CD4-positive, alpha-beta T cell treated with Interleukin-4 for 1 hour (primary cell): ENCODE measurements around the gene ACTR1A.
"Not testable (repeated sequence)": the region's sequence is repeated elsewhere in the genome, so short reads cannot be mapped to it uniquely, and the experiment has no call there.

ENCODE experiments used
- DNase-seq, 2 donors: peaks; one replicate each; pipeline ENCODE4 v3.0.0-alpha.2; 2020 to 2022

Gene ACTR1A

GRCh38 chr10:102502337-102503151, at the start of gene ACTR1A:
TSS of gene ACTR1A (minus strand) at chr10:102502712. CDS start at chr10:102502647, 65 bp downstream.
- DNase-seq = peak; percentile 97 to 98

DNA sequence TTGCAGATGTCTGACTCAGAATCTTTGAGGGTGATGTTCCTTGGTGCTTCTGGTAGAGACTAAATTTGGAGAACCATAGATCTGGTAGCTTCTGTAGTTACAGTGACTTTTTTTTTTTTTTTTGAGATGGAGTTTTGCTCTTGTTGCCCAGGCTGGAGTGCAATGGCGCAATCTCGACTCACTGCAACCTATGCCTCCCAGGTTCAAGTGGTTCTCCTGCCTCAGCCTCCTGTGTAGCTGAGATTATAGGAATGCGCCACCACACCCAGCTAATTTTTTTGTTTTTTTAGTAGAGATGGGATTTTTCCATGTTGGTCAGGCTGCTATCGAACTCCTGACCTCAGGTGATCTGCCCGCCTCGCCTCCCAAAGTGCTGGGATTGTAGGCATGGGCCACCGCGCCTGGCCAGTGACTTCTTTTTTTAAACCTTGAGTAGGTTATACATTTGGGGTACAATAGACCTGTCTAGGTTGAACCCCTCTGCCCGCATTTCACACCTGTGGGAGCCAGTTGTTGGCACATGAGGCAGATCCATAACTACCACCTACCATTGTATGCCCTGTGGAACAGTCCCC, 48.2 kb upstream of the ACTR1A start:
- DNase-seq = no peak

GRCh38 chr10:102549549-102549948, 47.0 kb upstream of the ACTR1A start:
- DNase-seq = no peak

DNA sequence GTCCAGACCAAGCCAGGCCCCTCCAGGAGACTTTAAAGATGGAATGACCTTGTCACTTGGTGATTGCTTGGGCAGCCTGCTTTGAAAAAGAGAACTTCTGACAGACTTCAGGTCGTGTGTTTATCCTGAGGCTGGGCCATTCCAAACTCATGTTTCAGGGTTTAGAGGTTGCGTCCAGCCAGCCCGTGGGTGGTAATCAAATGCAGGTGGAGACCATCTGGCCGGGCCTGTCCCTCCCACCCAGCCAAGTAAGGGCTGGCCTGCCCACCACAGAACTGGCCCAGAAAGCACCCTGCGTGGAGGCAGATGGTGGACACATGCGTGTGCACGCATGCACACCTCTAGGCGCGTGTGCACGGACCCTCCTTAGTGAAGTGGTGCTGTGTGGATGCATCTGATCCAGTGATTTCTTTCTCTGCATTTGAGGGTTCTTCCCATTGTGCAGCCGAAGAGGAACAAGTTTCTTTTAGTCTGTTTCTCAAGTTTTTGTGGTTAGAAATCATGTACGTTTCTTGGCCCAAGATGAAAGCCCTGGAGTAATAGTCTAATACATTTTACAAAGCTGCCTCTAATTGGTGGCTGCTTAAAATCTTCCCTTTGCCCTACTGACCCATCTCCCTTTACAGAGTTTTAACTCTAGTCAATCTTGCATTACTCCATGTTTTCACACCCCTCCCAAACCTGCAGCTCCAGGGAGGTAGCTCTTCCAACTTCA, 44.3 kb upstream of the ACTR1A start:
- DNase-seq = no peak

DNA sequence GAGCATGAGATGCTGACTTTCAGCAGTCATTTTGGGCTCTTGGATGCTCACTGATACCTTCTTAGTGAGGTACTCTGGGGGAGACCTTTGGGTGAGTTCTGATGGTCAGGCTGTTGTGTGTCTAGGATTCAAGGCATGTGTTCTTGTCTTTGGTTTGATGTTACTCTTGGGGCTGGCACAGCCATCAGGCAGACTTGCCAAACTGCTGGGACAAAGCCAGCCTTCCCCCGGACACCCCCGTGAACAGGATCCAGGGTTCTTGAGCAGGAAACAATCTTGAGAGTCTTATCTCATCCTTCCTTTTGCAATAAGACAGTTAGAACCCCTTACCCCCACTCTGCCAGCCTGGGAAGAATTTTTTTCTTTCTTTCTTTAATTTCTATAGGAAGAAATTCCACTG, 43.5 kb upstream of the ACTR1A start:
- no peak for DNase-seq

DNA sequence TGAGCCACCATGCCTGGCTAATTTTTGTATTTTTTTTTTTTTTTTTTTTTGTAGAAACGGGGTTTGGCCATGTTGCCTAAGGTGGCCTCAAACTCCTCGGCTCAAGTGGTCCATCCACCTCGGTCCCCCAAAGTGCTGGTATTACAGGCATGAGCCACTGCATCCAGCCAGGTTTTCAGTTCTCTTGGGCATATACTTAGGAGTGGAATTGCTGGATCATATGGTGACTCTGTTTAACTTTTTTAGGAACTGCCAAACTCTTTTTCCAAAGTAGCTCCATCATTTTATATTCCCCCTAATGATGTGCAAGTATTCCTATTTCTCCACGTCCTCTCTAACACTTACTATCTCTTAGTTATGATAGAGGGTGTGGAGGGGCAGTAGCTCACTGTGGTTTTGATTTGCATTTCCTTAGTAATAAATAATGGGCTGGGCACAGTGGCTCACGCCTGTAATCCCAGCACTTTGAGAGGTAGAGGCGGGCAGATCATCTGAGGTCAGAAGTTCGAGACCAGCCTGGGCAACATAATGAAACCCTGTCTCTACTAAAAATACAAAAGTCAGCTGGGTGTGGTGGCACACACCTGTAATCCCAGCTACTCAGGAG, 42.9 kb upstream of the ACTR1A start:
- no peak for DNase-seq

- no peak for DNase-seq
Measured at GRCh38 chr10:102542800-102543418, 40.4 kb upstream of the ACTR1A start.

DNA sequence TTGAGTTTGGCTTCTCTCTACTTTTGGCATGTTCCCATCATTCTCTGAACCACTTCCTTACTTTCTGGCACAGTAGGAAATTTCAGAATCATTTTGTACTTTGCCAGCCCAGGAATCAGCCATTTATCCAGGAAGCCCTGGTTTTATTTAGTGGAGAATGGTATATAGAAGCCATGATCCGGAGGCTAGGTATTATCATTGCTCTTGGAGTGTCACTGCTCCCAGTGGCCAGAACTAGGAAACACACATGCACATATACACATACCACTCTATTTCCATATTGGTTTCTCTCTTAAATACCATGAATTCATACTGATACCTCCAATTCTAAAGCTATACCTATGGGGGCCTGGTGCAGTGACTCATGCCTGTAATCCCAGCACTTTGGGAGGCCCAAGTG, 37.5 kb upstream of the ACTR1A start:
- no peak for DNase-seq

DNA sequence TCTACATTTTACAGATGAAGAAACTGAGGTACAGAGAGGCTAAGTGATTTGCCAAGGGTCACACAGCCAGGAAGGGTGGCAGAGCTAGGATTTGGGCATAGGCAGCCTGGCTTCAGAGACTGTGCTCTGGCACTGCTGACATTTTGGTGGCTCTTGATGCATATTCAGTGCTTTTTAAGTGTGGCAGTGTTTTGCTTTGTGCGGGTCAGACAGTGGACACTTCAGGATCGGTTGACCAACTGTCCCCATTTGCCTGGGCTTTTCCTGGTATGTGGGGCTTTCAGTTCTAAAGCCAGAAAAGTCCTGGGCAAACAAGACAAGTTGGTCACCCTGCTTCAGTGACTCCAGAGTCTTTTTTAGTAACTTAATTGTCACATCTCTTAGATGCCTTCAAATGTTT, 36.3 kb upstream of the ACTR1A start:
- DNase-seq = no peak

DNA sequence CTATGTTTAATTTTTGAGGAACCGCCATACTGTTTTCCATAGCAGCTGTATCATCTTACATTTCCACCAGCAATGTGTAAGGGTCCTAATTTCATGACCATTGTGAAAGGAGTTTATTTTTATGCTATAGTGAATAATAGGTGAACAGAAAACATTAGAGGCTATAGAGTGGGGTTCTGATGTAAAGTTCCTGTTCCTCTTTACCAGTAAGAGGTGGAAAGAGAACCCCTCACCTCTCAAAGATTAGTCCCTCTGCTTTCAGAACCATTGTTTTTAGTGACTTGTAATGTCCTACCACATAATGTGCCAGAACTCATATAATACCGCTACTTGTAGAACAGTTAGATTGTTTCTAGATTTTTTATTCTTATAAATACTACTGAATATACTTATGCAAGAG, 35.4 kb upstream of the ACTR1A start:
- DNase-seq = no peak

- DNase-seq = no peak
Measured at GRCh38 chr10:102537367-102537766, 34.9 kb upstream of the ACTR1A start.

DNA sequence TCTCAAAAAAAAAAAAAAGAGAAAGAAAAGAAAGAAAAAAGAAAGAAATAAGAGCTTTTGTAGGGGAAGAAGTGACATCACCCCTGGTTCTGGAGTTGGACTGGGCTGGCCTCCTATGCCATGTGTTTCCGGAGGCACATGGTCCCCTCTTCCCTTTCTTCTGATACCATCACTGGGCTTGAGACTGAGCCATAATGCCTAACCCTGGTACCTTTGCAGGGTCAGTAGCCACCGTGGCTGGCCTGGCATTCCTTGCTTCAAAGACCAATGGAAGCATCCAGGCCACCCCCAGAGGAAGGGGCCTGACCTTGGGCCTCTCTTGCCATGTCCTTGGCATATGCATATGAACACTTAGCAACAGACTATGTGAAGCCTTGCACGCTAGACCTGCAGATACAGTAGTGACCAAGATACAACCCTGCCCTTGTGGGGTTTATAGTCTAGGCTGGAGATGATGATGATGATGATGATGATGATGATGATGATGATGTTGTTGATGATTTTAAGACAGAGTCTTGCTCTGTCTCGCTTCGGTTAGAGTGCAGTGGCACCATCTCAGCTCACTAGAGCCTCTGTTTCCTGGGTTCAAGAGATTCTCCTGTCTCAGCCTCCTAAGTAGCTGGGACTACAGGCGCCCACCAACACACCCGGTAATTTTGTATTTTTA, 33.1 kb upstream of the ACTR1A start:
- DNase-seq = no peak

GRCh38 chr10:102534966-102535365, 32.5 kb upstream of the ACTR1A start:
- not testable (repeated sequence) for DNase-seq

DNA sequence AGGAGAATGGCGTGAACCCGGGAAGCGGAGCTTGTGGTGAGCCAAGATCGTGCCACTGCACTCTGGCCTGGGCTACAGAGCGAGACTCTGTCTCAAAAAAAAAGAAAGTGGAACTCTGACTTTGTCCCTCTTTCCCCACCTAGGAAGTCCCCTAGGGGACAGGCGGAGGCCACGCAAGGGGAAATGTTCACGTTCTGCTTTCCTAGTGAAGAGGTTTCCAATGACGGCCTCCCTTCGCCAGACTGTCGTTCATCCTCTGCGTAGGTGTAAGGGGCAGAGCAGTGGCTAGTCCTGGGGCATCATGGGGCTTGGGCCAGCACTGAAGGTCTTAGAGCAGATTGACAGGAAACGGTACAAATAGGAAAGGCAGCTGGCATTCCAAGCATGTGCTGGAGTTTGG, 31.8 kb upstream of the ACTR1A start:
- DNase-seq = peak in 1 of 2 donors; percentile 20

GRCh38 chr10:102527546-102527945, 25.0 kb upstream of the ACTR1A start:
- no peak for DNase-seq

DNA sequence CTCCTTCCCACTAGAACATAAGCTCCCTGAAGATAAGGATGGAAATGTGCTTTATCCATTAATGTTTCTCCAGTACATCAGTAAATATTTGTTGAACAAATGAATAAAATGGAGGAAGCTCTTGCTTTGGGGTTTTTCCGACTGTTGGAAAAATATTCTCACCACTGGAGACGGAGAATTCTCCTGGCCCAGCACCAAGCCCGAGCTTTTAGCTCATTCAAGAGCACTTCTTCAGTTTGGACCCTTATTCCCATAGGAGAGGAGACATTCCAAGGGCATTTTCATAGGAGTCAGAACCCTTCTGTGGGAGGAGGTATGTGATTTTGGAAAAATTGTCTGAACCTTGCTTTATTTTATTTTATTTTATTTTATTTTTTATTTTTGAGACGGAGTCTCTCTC, 22.2 kb upstream of the ACTR1A start:
- DNase-seq = no peak

GRCh38 chr10:102523250-102524029, 20.9 kb upstream of the ACTR1A start:
- no peak for DNase-seq

DNA sequence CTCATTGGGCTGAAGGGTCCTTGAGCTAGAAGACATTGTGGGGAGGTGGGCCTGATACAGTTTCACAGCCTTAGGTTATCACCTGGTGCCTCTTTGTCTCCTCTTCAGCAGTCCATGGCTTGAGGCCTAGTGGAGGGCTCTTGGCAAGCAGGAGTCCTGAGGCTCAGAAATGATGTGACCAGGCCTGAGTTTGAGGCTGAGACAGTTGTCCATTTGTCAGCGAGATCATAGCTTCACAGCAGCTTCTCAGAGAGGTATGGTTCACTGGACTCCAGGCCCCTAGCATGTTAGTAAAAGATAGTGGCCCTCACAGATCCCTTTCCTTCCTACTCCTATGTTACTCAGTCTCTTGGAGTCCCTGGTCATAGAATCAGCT, 20.4 kb upstream of the ACTR1A start:
- DNase-seq = no peak

- DNase-seq = no peak
Measured at GRCh38 chr10:102519246-102519825, 16.8 kb upstream of the ACTR1A start.

GRCh38 chr10:102517553-102517952, 15.0 kb upstream of the ACTR1A start:
- DNase-seq = no peak

GRCh38 chr10:102515724-102516123, 13.2 kb upstream of the ACTR1A start:
- DNase-seq = no peak
